ENCODE results near the gene PMPCA. TPM values are rescaled to one million over a fixed set of nuclear protein-coding genes. Genes with fewer than 3 reads are reported as not detected.

The PMPCA gene
- total RNA-seq, 1 donor from 2014 or later: 94.4 TPM

GRCh38 chr9:136364942-136365774, 45.3 kb upstream of the PMPCA start:
- FAIRE-seq: no peak
- Histone ChIP-seq H3K36me3 (ENCODE audit: insufficient read depth, low read length) (no peaks in the 10 kb centered on the region), H3K27me3 (ENCODE audit: insufficient read depth, low read length) (no peaks in the 10 kb centered on the region), H4K20me1 (ENCODE audit: insufficient read depth, low read length) (peaks cover 17% of the 10 kb centered on the region), H3K9ac (ENCODE audit: low read length) (no peak overlapping the region), H2AFZ (ENCODE audit: low read depth, low read length) (no peak overlapping the region), H3K79me2 (ENCODE audit: insufficient read depth, low read length) (peaks cover 10% of the 10 kb centered on the region), H3K4me2 (ENCODE audit: low read length) (no peak overlapping the region), H3K9me3 (ENCODE audit: insufficient read depth, low read depth, low read length) (no peaks in the 10 kb centered on the region), H3K27ac (ENCODE audit: low read depth, low read length) (no peak overlapping the region), H3K4me3 (ENCODE audit: insufficient read depth, low read depth, low read length) (no peak overlapping the region), H3K4me1 (ENCODE audit: insufficient read depth, low read length) (peaks cover 22% of the 10 kb centered on the region)
- Mint-ChIP-seq H3K4me1 (ENCODE audit: low read depth, unreplicated experiment) (no peaks in the 10 kb centered on the region), H3K4me3 (ENCODE audit: unreplicated experiment) (peak overlapping the region; percentile 54), H3K27ac (ENCODE audit: unreplicated experiment) (no peak overlapping the region), H3K9me3 (ENCODE audit: unreplicated experiment) (no peaks in the 10 kb centered on the region), H3K36me3 (ENCODE audit: low read depth, unreplicated experiment) (no peaks in the 10 kb centered on the region), H3K27me3 (ENCODE audit: low read depth, unreplicated experiment) (no peaks in the 10 kb centered on the region)
- no peak for DNase-seq (ENCODE audit: low read depth)
- TF ChIP-seq CTCF (IDR thresholded peaks at IDR 0.05; ENCODE audit: insufficient read depth, low read depth, low read length) (no peak), EZH2 (IDR thresholded peaks at IDR 0.05; ENCODE audit: insufficient read depth, low read length) (no peak)

GRCh38 chr9:136365775-136366222, 44.7 kb upstream of the PMPCA start:
- Histone ChIP-seq H3K79me2 (ENCODE audit: insufficient read depth, low read length) (peaks cover 10% of the 10 kb centered on the region), H2AFZ (ENCODE audit: low read depth, low read length) (no peak overlapping the region), H3K9ac (ENCODE audit: low read length) (no peak overlapping the region), H3K27ac (ENCODE audit: low read depth, low read length) (no peak overlapping the region), H3K27me3 (ENCODE audit: insufficient read depth, low read length) (no peaks in the 10 kb centered on the region), H3K36me3 (ENCODE audit: insufficient read depth, low read length) (no peaks in the 10 kb centered on the region), H4K20me1 (ENCODE audit: insufficient read depth, low read length) (peaks cover 17% of the 10 kb centered on the region), H3K4me2 (ENCODE audit: low read length) (no peak overlapping the region), H3K9me3 (ENCODE audit: insufficient read depth, low read depth, low read length) (no peaks in the 10 kb centered on the region), H3K4me1 (ENCODE audit: insufficient read depth, low read length) (peaks cover 22% of the 10 kb centered on the region), H3K4me3 (ENCODE audit: insufficient read depth, low read depth, low read length) (no peak overlapping the region)
- no peak for TF ChIP-seq CTCF (IDR thresholded peaks at IDR 0.05; ENCODE audit: insufficient read depth, low read depth, low read length)
- no peak for TF ChIP-seq EZH2 (IDR thresholded peaks at IDR 0.05; ENCODE audit: insufficient read depth, low read length)
- Mint-ChIP-seq H3K4me1 (ENCODE audit: low read depth, unreplicated experiment) (no peaks in the 10 kb centered on the region), H3K4me3 (ENCODE audit: unreplicated experiment) (no peak overlapping the region), H3K27ac (ENCODE audit: unreplicated experiment) (no peak overlapping the region), H3K36me3 (ENCODE audit: low read depth, unreplicated experiment) (peaks cover under 1% of the 10 kb centered on the region), H3K27me3 (ENCODE audit: low read depth, unreplicated experiment) (no peaks in the 10 kb centered on the region), H3K9me3 (ENCODE audit: unreplicated experiment) (no peaks in the 10 kb centered on the region)
- FAIRE-seq: no peak
- DNase-seq (ENCODE audit: low read depth): no peak

GRCh38 chr9:136366826-136367225, 43.6 kb upstream of the PMPCA start:
- FAIRE-seq (no peak), DNase-seq (ENCODE audit: low read depth) (no peak)
- Histone ChIP-seq H3K4me2 (ENCODE audit: low read length) (no peak overlapping the region), H3K27ac (ENCODE audit: low read depth, low read length) (no peak overlapping the region), H3K9ac (ENCODE audit: low read length) (no peak overlapping the region), H3K9me3 (ENCODE audit: insufficient read depth, low read depth, low read length) (no peaks in the 10 kb centered on the region), H3K27me3 (ENCODE audit: insufficient read depth, low read length) (no peaks in the 10 kb centered on the region), H3K79me2 (ENCODE audit: insufficient read depth, low read length) (peaks cover 10% of the 10 kb centered on the region), H3K4me3 (ENCODE audit: insufficient read depth, low read depth, low read length) (no peak overlapping the region), H3K4me1 (ENCODE audit: insufficient read depth, low read length) (peaks cover 13% of the 10 kb centered on the region), H2AFZ (ENCODE audit: low read depth, low read length) (no peak overlapping the region), H4K20me1 (ENCODE audit: insufficient read depth, low read length) (peaks cover 14% of the 10 kb centered on the region), H3K36me3 (ENCODE audit: insufficient read depth, low read length) (no peaks in the 10 kb centered on the region)
- no peaks in the 10 kb centered on the region for H3K27me3 Mint-ChIP-seq (ENCODE audit: low read depth, unreplicated experiment)
- no peaks in the 10 kb centered on the region for H3K9me3 Mint-ChIP-seq (ENCODE audit: unreplicated experiment)
- no peak overlapping the region for H3K4me3 Mint-ChIP-seq (ENCODE audit: unreplicated experiment)
- no peak overlapping the region for H3K27ac Mint-ChIP-seq (ENCODE audit: unreplicated experiment)
- peaks cover 3% of the 10 kb centered on the region for H3K36me3 Mint-ChIP-seq (ENCODE audit: low read depth, unreplicated experiment)
- H3K4me1 Mint-ChIP-seq (ENCODE audit: low read depth, unreplicated experiment): no peaks in the 10 kb centered on the region
- no peak for TF ChIP-seq EZH2 (IDR thresholded peaks at IDR 0.05; ENCODE audit: insufficient read depth, low read length)
- no peak for TF ChIP-seq CTCF (IDR thresholded peaks at IDR 0.05; ENCODE audit: insufficient read depth, low read depth, low read length)

Data from astrocyte (in vitro differentiated cells and primary cell).